ENCODE measurements around the gene NPRL2. TPM values are rescaled to one million over a fixed set of nuclear protein-coding genes. Genes with fewer than 3 reads are reported as not detected.

The NPRL2 gene
- total and polyA plus RNA-seq, 8 donors: 4.5 to 75.0 (median 23.5) TPM

GRCh38 chr3:50353245-50354004 lies 2.9 kb upstream of the NPRL2 start:
- Histone ChIP-seq H3K27me3 (no peaks in the 10 kb centered on the region), H3K27ac (peak overlapping the region in 2 of 5 donors; percentile 23), H3K4me1 (peaks cover 62 to 92% (median 83%) of the 10 kb centered on the region in 4 donors), H3K36me3 (peaks cover 35 to 57% (median 52%) of the 10 kb centered on the region in 4 donors), H3K9me3 (no peaks in the 10 kb centered on the region), H3K4me3 (no peak overlapping the region)
- no peak for DNase-seq
- intact Hi-C loops (cut with DNase I; ENCODE audit: low total_unique reads): no loop called here
- TF ChIP-seq POLR2AphosphoS5 (IDR thresholded peaks at IDR 0.05): no peak
- TF ChIP-seq CTCF (IDR thresholded peaks at IDR 0.05): no peak
- TF ChIP-seq POLR2A (IDR thresholded peaks at IDR 0.05): no peak
- no peak for TF ChIP-seq EP300 (IDR thresholded peaks at IDR 0.05)
- 67 to 84% (median 83%) methylated on average over 7 to 12 of the region's 12 CpGs for WGBS, 5 donors

- no peak for DNase-seq
- intact Hi-C loops (cut with DNase I; ENCODE audit: low total_unique reads): no loop called here
- H3K4me3 ChIP-seq: no peak overlapping the region
- peaks cover 55 to 91% (median 79%) of the 10 kb centered on the region in 4 donors for H3K4me1 ChIP-seq
- no peaks in the 10 kb centered on the region for H3K9me3 ChIP-seq
- peaks cover 42 to 59% (median 58%) of the 10 kb centered on the region in 4 donors for H3K36me3 ChIP-seq
- no peak for TF ChIP-seq POLR2AphosphoS5 (IDR thresholded peaks at IDR 0.05)
- TF ChIP-seq EP300 (IDR thresholded peaks at IDR 0.05): no peak
- no peak for TF ChIP-seq CTCF (IDR thresholded peaks at IDR 0.05)
- WGBS, 5 donors: 13 to 36% (median 17%) methylated on average over 2 of the region's 2 CpGs
- peak overlapping the region in 2 of 5 donors; percentile 23 for H3K27ac ChIP-seq
- no peaks in the 10 kb centered on the region for H3K27me3 ChIP-seq
Measured at GRCh38 chr3:50352781-50353180, 2.2 kb upstream of the NPRL2 start.

GRCh38 chr3:50351323-50351697 lies 735 bp upstream of the NPRL2 start:
- Histone ChIP-seq H3K36me3 (peaks cover 41 to 57% (median 52%) of the 10 kb centered on the region in 4 donors), H3K4me1 (peaks cover 40 to 91% (median 76%) of the 10 kb centered on the region in 4 donors), H3K27ac (peak overlapping the region; percentile 90 to 97 (median 92)), H3K9me3 (no peaks in the 10 kb centered on the region), H3K4me3 (peak overlapping the region; percentile 59 to 77 (median 70)), H3K27me3 (no peaks in the 10 kb centered on the region)
- intact Hi-C loops (cut with DNase I; ENCODE audit: low total_unique reads): no loop called here
- TF ChIP-seq EP300 (IDR thresholded peaks at IDR 0.05): no peak
- TF ChIP-seq CTCF (IDR thresholded peaks at IDR 0.05): no peak
- no peak for TF ChIP-seq POLR2A (IDR thresholded peaks at IDR 0.05)
- no peak for TF ChIP-seq POLR2AphosphoS5 (IDR thresholded peaks at IDR 0.05)
- 20 to 46% (median 23%) methylated on average over 11 of the region's 11 CpGs for WGBS, 5 donors
- DNase-seq: no peak

- TF ChIP-seq POLR2AphosphoS5 (IDR thresholded peaks at IDR 0.05) (no peak), POLR2A (IDR thresholded peaks at IDR 0.05) (no peak), EP300 (IDR thresholded peaks at IDR 0.05) (no peak), CTCF (IDR thresholded peaks at IDR 0.05) (no peak)
- intact Hi-C loops (cut with DNase I; ENCODE audit: low total_unique reads): no loop called here
Measured at GRCh38 chr3:50350213-50350526, 405 bp downstream of the NPRL2 start.

More at GRCh38 chr3:50350213-50350526, 405 bp downstream of the NPRL2 start:
- Histone ChIP-seq H3K27ac (peak overlapping the region; percentile 90 to 97 (median 92)), H3K4me1 (peaks cover 38 to 91% (median 76%) of the 10 kb centered on the region in 4 donors), H3K27me3 (no peaks in the 10 kb centered on the region), H3K36me3 (peaks cover 33 to 46% (median 40%) of the 10 kb centered on the region in 4 donors), H3K9me3 (no peaks in the 10 kb centered on the region), H3K4me3 (peak overlapping the region; percentile 59 to 77 (median 70))
- no peak for DNase-seq
- 2 to 9% (median 3%) methylated on average over 7 of the region's 7 CpGs for WGBS, 5 donors
